Coronary artery (tissue), 2 donors: ENCODE measurements around the gene COA5.

ENCODE experiments used
- DNase-seq: peaks from one replicate; pipeline ENCODE4 v3.0.0-alpha.2; 2017; ENCODE audit warnings: low spot score
- H3K27ac ChIP-seq, 2 donors: fragments of 200-600 bp; sonication (generic); one replicate each; pipeline ENCODE4 v1.5.1; 2016 to 2019
- H3K4me3 ChIP-seq: fragments of 200-600 bp; sonication (generic); 2 replicates; pipeline ENCODE4 v1.5.1; 2016; ENCODE audit warnings: mild to moderate bottlenecking, moderate library complexity
- CTCF ChIP-seq: fragments of 200-600 bp; sonication (generic); IDR thresholded peaks from one replicate; pipeline ENCODE4 v1.5.1; 2019; ENCODE audit warnings: antibody characterized with exemption

COA5 gene

GRCh38 chr2:98568161-98568956 lies 40.0 kb downstream of the COA5 start:
- Histone ChIP-seq H3K27ac (no peak overlapping the region), H3K4me3 (no peak overlapping the region)
- DNase-seq = no peak
- TF ChIP-seq CTCF = no peak

GRCh38 chr2:98565941-98566340 lies 42.4 kb downstream of the COA5 start:
- Histone ChIP-seq H3K4me3 (no peak overlapping the region), H3K27ac (no peak overlapping the region)
- no peak for TF ChIP-seq CTCF
- DNase-seq = no peak

GRCh38 chr2:98565286-98565860 lies 42.9 kb downstream of the COA5 start:
- DNase-seq = no peak
- Histone ChIP-seq H3K4me3 (no peak overlapping the region), H3K27ac (no peak overlapping the region)
- no peak for TF ChIP-seq CTCF

GRCh38 chr2:98564541-98565132 lies 43.7 kb downstream of the COA5 start:
- DNase-seq = no peak
- H3K27ac ChIP-seq = no peak overlapping the region
- H3K4me3 ChIP-seq = no peak overlapping the region
- TF ChIP-seq CTCF = no peak

- Histone ChIP-seq H3K27ac (peak overlapping the region; percentile 82 to 91), H3K4me3 (no peak overlapping the region)
- no peak for DNase-seq
- no peak for TF ChIP-seq CTCF
These were observed 44.9 kb downstream of the COA5 start for GRCh38 chr2:98563394-98563793.

- peak overlapping the region; percentile 82 to 91 for H3K27ac ChIP-seq
- DNase-seq = no peak
- TF ChIP-seq CTCF = no peak
- no peak overlapping the region for H3K4me3 ChIP-seq
These were observed 46.2 kb downstream of the COA5 start for GRCh38 chr2:98561902-98562695.
